LoVo (cell line): ENCODE measurements around the gene BATF2.

Experiments used
- DNase-seq: peaks from one replicate; pipeline ENCODE4 v3.0.0-alpha.2; 2016; ENCODE audit warnings: low spot score

BATF2 gene

GRCh38 chr11:64969209-64969608, 27.6 kb downstream of the BATF2 start:
- peak; percentile 27 for DNase-seq

- DNase-seq, result no peak
Measured at GRCh38 chr11:64967375-64967774, 29.4 kb downstream of the BATF2 start.

- no peak for DNase-seq
Measured at GRCh38 chr11:64963072-64963631, 33.6 kb downstream of the BATF2 start.

GRCh38 chr11:64960719-64961118, 36.1 kb downstream of the BATF2 start:
- no peak for DNase-seq

- no peak for DNase-seq
Measured at GRCh38 chr11:64959498-64959897, 37.3 kb downstream of the BATF2 start.

- no peak for DNase-seq
Measured at GRCh38 chr11:64954201-64954600, 42.6 kb downstream of the BATF2 start.

GRCh38 chr11:64951529-64951928, 45.2 kb downstream of the BATF2 start:
- no peak for DNase-seq

GRCh38 chr11:64947208-64947814, 49.5 kb downstream of the BATF2 start:
- DNase-seq, result no peak
